PFSK-1 (cell line): ENCODE data around the gene DDX46.

ENCODE experiments used
- FOXP2 ChIP-seq: optimal IDR thresholded peaks from 2 replicates; pipeline ENCODE3; 2011; ENCODE audit warnings: borderline replicate concordance, control low read depth, inconsistent platforms; ENCODE audit not compliant: insufficient read depth; ENCODE audit errors: extremely low read length, extremely low read depth
- POLR2AphosphoS5 ChIP-seq: IDR thresholded peaks from 2 replicates; pipeline ENCODE4 v1.6.1; 2012; ENCODE audit warnings: low read depth, mild to moderate bottlenecking, control low read depth, low read length, moderate library complexity
- REST ChIP-seq, 2 experiments: IDR thresholded peaks; 2 replicates each; pipeline versions ENCODE4 v1.6.1 to v1.8.0; 2011 to 2012; ENCODE audit warnings: low read depth in 2 of 2, low read length in 2 of 2, control low read depth in 1 of 2, inconsistent platforms in 1 of 2, mild to moderate bottlenecking in 1 of 2, moderate library complexity in 1 of 2; ENCODE audit not compliant: insufficient read depth in 1 of 2
- TAF1 ChIP-seq: IDR thresholded peaks from 2 replicates; pipeline ENCODE4 v1.6.1; 2012; ENCODE audit warnings: low read length, control low read depth, borderline replicate concordance; ENCODE audit not compliant: insufficient read depth

GRCh38 chr5:134777366-134777765 lies 18.8 kb downstream of the DDX46 start:
- no peak for TF ChIP-seq REST (IDR thresholded peaks at IDR 0.05; ENCODE audit: insufficient read depth in 1 of 2, low read depth in 2 of 2, low read length in 2 of 2)
- TF ChIP-seq POLR2AphosphoS5, result no peak
- no peak for TF ChIP-seq TAF1
- no peak for TF ChIP-seq FOXP2
